Measurements from ENCODE around the gene PCBP3.

The PCBP3 gene

DNA sequence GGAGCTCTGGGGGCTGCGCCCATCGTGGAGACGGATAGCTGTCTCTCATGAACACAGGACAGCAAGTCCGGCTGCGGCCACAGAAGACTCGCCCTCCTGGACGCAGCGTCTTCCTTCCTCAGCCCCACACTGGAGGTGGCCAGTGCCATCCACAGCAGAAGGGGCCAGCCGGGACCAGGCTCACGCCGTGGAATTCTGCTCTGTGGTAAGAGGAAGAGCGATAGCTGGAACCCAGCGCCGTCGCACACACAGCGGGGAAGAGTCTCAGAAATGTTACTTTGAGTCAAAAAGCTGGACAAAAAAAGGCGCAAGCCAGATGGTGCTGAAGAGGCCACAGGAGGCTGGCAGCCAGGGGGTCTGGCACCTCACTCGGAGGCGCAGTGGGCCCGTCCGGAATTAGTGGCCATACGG is 224.2 kb downstream of the PCBP3 start:
- DNase-seq = no peak

DNA sequence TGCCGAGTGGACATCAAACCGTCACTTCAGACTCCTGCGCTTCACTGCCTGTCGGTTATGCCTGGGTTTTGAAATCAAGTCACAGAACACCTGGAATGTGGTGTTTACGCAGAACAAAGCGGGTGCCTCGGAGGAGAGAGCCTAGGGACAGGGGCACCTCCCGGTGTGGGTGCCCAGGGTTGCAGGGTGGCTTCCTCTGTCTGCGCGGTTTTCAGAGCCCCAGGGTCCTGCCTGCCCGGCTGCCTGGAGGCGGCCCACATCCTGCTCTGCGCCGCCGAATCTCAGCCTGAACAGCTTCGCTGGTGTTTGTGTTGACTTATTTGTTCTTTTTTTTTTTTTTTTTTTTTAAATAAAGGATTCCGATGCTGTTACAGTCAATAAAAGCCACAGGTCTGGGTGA is 224.6 kb downstream of the PCBP3 start:
- DNase-seq = no peak

DNA sequence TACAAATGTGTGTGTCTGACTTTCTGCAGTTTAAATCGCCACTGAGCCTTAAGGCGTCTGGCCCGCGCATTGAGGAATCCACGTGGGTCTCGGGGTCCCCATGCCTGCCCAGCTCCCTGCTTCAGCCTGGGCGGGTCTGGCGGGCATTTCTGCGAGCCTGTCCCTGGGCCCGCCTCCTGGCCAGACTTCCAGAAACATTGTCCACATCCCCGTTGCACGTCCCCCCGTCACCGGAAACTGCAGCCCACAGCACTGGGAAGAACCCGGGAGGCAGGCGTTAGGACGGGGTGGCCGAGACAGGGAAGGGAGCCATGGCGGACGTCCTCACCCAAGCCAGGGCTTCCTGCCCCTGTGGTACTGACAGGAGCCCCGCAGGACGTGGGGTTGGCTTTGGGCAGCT is 225.0 kb downstream of the PCBP3 start:
- DNase-seq = no peak

DNA sequence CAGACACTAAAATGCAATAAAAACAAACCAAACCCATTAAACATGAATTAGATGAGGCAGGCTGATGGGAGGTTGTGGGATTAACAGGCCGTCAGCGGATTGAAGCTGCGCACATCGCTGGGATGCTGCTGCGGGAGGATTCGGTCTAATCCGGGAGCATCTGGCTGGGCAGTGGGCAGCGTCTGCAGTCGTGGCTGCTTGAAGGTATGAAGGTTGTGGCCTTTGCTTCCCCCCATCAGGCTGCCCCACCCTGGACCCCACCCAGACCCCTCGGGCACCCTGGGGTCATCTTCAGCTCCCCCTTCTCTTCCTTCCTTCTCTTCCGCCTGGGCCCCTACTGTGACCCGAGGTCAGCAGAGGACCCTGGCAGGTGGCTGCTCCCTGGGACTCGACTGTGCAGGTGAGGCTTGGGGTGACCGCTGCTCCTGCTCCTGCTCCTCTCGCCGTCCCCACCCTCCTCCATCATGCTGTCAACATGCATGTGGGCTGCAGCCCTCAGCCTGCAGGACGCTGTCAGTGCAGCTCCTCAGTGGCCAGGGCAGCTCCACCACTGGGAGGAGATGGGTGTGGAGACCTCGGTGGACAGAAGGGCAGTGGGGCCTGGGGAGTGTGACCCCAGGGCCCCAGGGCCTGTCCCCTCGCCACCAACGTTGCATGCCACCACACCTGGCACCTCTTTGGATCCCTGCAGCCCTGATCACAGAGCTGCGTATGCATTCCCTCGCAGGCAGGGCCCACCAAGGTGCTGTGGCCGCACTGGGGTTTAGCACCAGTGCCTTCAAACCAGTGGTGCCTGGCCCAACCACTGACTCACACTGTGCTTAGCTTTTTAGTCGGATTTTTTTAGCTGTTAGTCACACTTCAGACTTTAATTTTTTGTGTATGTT is 225.8 kb downstream of the PCBP3 start:
- DNase-seq = peak; percentile 66

DNA sequence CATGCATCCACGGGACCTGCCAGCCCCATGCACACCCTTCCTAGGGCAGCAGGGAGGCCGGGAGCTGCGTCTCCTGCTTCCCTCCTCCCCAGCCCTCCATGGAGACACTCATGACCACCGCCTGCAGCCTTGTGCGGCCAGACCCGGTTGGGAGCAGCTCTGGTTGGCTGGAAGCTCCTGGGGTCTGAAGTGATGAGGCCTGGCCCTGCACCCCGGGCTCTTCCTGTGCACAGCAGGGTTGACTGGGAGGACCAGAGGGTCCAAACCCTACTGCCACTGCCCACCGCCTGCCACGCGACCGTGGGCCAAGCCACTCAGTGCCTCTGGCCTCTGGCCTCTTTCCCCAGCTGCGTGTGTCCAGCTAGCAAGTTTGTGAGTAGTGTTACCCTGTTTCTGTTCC is 226.9 kb downstream of the PCBP3 start:
- no peak for DNase-seq

DNA sequence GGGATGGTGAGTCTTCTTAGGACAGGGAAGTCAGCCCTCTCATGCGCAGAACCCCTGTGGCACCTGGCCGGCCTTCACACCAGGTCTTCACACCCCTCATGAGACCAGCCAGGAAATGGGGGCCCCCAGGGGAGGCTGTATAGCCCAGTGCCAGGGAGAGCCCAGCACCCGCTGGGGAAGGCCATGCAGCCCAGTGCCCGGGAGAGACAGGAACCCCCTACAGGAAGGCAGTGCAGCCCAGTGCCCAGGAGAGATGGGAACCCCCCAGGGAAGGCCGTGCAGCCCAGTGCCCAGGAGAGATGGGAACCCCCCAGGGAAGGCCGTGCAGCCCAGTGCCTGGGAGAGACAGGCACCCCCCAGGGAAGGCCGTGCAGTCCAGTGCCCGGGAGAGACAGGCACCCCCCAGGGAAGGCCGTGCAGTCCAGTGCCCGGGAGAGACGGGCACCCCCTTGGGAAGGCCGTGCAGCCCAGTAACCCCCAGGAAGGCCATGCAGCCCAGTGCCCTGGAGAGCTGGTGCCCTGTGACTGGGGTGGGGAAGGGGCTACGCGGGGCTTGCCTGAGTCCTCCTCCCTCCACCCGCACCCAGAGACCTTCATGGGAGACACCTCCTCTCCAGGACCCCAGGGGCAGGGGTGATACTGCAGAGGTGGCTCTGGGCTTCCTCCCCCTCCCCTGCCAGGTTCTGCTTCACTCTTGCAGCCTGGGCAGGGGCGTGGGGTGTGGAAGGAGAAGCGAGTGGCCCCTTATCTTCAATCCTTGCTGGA is 227.5 kb downstream of the PCBP3 start:
- DNase-seq = no peak

DNA sequence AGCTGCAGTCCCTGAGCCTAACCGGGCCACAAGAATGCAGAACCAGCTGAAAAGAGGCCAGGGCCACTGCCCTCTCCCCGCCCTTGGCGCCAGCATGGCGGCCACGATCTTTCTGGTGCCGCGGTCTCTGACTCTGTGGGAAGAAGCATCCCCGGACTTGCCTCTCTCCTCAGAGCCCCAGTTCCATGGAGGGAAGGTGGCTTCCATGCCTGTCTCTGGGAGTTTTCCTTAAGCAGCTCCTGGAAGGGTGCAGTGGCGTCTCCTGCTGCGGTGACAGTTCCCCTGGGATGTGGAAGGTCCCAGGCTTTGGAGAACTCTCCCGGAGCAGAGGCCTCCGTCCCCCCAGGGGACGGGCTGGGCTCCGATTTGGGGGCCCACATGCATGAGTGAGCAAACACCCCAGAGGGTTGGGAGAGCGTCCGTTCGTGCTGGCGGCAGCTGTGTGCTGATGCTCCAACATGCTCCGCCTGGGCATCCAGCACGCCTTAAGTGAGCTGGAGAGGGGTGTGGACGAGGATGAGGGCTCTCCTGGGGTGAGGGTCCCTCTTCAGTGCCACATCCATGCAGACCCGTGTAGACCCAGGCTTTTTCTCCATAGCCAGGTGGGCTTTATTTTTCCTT is 228.2 kb downstream of the PCBP3 start:
- no peak for DNase-seq

DNA sequence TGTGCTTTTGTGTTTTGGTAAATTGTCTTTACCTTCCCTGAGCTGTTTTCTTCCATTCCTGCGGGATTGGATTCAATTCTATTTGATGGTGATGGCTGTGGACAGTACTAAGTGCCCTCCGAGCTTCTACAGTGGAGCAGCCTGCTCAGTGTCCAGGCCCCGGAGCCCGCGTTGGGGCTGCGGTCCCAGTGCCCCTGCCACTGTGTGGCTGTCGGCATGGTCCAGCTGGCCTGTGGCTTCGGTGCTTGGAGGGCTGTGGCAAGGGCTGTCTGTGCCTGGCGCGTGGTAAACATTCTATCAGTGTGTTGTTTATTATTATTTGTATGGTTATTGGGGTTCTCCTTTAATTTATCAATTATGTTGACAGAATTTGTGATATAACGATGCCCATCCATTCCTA is 228.9 kb downstream of the PCBP3 start:
- no peak for DNase-seq

DNA sequence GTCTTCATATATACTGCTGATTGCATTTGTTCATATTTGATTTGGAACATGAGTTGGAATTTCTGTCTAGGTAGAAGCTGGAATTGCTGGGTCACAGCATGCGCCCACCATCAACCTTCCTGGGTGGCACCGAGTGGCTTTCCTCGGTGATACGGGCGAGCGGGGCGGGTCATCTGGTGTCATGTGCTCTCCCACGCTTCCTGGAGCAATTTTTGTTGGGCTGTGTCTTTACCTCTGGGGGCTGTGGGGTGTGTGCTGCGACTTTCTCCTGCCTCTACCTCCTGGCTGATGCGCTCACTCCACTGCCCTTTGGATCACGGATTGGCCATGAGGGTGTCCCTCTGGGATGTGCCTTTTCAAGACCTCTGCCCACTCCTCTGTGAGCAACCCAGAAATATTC is 229.4 kb downstream of the PCBP3 start:
- no peak for DNase-seq

DNA sequence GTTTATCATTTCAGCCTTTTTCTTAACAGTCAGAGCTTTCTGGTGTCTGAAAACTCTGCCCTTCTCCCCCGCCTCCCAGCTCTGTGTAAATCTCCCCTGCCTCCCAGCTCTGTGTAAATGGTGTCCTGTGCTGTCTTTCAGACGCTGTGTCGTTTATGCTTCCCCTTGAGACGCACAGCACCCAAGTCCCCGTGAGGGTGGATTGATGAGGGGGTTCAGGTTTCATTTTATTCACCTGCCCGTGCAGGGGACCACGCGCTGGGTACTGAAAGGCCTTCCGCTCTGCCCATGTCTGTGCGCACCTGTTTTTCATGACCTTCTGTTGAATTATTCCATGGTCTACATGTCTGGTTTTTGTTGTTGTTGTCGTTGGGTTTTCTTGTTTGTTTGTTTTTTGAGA is 229.9 kb downstream of the PCBP3 start:
- no peak for DNase-seq

DNA sequence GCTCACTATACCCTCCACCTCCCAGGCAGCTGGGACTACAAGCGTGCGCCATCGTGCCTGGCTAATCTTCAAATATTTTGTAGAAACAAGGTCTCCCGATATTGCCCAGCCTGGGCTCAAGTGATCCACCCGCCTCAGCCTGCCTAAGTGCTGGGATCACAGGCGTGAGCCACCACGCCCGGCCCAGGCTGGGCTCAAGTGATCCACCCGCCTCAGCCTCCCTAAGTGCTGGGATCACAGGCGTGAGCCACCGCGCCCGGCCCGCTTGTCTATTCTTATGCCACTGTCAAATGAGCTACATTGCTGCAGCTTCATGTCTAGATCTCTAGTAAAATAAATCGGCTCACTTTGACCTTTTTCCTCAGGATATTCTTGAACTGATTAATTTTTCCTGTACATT is 230.3 kb downstream of the PCBP3 start:
- DNase-seq = no peak

DNA sequence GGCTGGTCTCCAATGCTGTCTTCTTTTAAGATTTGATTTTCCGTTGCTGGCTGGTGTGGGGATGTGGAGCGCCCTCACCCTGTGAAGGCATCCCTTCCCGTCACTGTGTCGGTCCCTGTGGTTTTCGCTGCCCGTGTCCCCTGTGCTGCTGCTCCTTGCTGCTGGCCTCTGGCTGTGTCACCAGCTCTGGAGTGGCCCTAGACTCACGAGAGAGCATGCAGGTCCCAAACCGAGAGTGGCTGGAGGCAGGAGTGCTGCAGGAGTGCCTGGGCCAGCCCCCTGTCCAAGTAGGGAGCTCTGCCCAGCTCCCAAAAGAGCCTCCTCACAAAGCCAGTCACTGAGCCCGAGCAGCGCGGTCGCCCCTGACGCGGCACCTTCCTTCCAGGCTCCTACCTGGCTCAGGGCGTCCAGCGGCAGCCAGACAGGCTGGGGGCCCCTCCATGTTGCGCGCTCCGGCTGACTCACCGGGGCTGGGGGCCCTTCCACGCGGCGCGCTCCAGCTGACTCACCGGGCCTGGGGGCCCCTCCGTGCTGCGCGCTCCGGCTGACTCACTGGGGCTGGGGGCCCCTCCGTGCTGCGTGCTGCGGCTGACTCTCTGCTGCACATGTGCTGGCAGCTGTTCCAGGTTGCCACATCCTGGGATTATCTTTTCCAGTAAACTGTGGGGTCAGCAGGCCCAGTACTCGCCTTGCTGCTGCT is 231.3 kb downstream of the PCBP3 start:
- DNase-seq = peak; percentile 97

DNA sequence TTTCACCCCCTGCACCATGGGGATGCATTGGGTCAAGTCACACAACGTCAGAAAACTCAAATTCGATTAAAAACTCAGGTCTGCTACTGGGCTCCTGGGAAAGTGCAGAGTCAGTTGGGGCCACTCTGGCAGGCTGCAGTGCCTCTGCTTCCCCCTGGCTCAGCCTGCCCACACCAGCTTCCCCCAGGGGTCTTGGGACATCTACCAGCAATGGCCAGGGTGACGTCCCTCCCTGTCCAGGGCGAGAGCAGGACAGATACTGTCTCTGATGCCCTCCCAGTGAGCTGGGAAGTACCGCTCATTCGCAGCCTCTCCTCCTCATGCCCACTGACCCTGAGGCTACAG is 231.9 kb downstream of the PCBP3 start:
- no peak for DNase-seq

DNA sequence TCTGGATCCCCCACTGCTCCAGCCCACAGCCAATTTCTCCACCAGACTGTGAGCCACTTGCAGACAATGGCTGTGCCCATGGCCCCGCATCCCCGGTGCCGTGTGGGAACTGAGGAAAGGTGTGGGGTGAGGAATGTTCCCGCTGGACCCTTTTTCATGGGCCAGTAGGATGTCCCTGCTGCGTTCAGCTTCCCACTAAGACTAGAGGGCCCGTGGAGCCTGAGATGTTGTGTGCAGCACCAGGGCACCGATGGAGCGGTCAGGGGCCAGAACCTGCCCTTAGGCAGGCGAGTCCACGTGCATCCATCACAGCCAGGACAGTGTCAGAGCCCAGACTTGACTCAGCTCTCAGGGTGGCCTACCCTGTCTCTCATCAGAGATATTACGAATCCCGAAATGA is 232.4 kb downstream of the PCBP3 start:
- DNase-seq = no peak

DNA sequence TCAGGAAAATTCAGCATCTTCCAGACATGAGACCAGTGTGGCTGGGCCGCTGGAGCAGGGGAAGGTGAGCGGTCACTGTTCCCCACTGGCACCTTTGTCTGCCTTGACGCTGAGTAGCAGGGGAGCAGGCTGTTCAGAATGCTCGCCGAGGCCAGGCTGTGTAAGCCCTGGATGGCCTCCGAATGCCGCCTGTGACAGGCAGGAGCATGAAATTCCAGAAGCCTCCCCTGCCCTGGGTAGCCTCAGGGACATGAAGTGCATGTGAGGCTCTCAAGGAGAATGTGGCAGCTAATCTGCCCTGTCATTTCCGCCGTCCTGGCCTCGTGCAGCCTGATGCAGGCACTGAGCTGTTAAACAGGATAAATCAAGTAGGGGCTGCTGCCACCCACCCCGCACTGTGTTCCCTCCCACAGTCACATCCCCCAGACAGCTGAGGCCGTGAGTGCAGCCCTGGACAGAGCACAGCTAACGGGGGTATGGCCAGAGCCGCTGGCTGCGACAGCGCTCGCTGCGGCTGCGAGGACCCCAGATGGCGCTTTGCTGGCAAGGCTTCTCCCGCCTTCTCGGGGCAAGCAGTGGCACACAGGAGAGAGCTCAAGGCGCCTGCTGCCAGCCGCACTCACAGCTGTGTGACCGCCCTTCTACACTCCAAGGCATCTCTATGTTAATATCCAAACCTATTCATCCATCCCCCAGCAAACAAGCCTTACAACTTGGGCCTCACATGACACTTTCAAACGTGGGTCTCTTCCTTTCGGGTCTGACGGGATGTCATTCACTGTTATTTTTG is 233.1 kb downstream of the PCBP3 start:
- DNase-seq = no peak

DNA sequence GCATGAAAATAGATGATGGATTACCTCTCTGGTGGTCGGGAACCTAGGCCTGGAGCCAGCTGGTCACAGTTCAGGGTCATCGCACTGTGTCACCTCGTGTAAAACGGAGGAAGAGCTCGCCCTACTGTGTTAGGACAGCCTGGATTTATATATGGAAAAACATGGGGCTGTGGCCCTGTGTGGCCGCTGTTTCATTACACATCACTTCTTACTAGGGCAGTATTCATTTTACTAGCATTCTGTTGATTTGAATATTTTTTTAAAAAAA is 233.6 kb downstream of the PCBP3 start:
- no peak for DNase-seq

DNA sequence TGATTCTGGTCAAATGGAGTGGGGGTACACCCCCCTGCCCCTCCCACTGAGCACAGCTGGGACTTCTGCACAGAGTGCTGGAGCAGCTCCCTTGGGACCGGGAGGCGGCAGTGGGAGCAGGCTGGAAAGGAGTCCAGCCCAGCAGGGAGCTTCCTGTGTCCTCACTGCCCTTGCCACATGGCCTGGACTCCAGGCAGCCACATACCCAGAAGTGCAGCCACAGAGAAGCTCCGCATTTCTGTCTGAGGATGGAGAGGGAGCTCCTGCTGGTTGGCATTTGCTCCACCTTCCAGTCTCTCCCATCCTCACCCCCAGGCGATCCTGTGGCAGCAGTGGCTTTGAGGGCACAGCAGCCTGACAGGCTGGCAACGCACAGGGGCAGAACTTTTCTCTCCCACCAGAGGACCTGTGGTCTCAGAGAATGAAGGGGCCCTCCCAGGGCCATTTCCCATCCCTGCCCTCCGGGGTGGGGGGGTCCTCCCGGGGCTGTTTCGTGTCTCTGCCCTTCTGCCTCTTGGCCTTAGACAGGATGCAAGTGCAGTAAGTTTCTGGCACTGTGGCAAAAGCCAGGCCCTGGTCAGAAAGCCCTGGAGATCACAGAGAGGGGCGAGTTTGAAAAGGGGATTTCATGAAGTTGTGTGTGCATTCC is 234.4 kb downstream of the PCBP3 start:
- no peak for DNase-seq

DNA sequence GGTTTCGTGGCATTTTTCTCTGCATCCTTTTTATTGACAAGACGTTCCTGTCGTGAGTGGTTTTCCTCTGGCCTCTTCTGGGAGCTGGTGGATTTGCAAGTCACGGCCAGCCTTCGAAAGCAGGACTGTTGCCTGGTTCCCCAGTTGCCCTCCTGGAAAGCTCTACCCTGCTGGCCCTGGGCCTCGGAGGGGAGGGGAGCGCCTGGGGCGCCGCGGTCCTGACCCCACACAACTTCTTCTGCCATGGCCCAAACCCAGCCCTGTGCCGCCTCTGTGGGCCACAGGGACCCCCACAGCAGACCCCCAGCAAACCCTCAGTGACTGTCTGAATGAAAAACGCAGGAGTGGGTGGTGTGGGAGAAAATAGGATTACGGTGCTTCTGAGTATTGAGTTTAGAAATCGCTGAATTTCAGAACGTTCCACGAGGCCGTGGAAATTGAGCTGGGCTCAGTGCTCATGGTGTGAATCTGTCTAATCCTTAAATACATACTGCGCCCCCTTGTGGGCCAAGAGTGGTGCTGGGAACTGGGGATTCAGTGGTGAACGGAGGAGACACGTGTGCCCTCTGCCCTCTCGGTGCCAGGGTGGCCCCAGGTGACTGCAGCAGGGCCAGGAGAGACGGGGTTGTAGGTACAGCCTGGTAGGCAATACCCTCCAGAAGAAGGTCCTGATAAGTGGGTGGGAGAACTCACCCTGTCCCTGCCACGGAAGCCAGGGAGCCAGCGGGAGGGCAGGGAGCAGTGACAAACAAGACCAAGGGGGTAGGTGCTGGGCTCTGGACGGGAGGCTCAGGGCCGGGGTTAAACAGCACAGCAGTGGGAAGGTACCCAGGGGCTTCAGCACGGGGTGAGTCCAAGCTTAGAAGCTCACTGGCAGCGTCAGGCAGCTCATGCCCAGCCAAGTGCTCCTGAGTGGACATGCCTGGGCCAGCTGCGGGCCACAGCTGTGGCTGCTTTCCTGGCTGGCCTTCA is 236.9 kb downstream of the PCBP3 start:
- DNase-seq = peak; percentile 68

DNA sequence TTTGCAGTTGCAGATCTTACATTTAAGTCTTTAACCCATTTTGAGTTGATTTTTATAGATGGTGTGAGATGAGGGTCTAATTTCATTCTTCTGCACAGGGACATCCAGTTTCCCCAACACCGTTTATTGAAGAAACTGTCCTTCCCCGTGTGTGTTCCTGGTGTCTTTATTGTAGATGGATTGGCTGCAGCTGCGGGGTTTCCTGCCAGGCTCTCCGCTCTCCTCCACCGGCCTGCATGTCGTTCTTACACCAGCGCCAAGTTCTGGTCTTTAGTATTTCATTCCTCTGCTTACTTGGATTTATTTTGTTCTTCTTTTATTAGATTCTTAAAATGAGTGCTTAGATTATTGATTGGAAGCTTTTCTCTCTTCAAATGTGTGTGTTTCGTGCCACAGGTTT is 239.1 kb downstream of the PCBP3 start:
- no peak for DNase-seq

DNA sequence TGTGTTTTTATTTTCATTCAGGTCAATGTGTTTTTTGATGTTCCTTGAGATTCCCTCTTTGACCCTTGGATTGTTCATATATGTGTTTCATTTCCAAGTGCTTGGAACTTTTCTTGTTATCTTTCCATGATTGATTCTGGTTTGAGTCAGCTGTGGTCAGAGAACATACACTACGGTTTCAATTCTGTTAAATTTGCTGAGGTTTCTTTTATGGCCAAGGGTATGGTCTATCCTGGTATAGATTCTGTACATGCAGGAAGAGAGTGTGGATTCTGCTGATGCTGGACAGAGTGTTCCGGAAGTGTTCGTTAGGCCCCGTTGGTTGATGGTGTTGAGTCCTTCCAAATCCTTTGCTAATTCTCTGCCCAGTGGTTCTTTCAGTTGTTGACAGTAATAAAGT is 239.6 kb downstream of the PCBP3 start:
- no peak for DNase-seq

DNA sequence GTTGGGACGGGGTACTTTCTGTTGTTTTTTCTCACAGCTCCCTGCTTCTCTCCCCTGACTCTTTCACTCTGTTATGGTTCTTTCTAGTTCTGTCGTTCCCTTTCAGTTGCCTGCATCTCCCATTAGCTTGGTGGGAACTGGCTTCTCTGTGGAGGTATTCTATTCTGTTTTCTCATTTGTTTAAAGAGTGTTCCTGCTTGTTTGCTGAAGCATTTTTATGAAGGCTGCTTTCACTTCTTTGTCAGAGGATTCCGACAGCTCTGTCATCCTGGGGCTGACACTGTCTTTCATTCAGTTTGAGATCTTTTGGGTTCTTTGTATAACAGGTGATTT is 242.0 kb downstream of the PCBP3 start:
- no peak for DNase-seq
